SU-DHL-6 (cell line): Measurements from ENCODE around the gene LRWD1.

Experiments
- H2AFZ ChIP-seq: fragments of 200-600 bp; sonication (generic); 2 replicates; pipeline ENCODE4 v1.6.1; 2014; ENCODE audit warnings: low read depth, mild to moderate bottlenecking, moderate library complexity, mixed read lengths, antibody characterized with exemption, low read length; ENCODE audit not compliant: severe bottlenecking
- H3F3A ChIP-seq: fragments of 200-600 bp; shearing (Covaris generic); 2 replicates; pipeline ENCODE4 v1.6.0; 2016; ENCODE audit warnings: antibody characterized with exemption, mild to moderate bottlenecking; ENCODE audit not compliant: insufficient read depth
- H3K27ac ChIP-seq: fragments of 200-600 bp; sonication (generic); 2 replicates; pipeline ENCODE4 v1.5.1; 2016; ENCODE audit warnings: low read depth, mild to moderate bottlenecking, low read length, moderate library complexity, mixed read lengths
- H3K27me3 ChIP-seq: fragments of 200-600 bp; sonication (generic), shearing (Covaris generic); 2 replicates; pipeline ENCODE4 v1.6.0; 2014; ENCODE audit warnings: mild to moderate bottlenecking, low read length
- H3K36me3 ChIP-seq: fragments of 200-600 bp; sonication (generic); 2 replicates; pipeline ENCODE4 v1.6.1; 2014; ENCODE audit warnings: mild to moderate bottlenecking, low read length, mixed read lengths
- H3K4me2 ChIP-seq: fragments of 300-600, 200-600 bp; shearing (Covaris generic), sonication (generic); 2 replicates; pipeline ENCODE4 v1.6.0; 2014; ENCODE audit warnings: low read length, low read depth, mild to moderate bottlenecking; ENCODE audit not compliant: poor library complexity, severe bottlenecking
- H3K4me3 ChIP-seq: fragments of 200-600 bp; sonication (generic); 2 replicates; pipeline ENCODE4 v1.5.1; 2014; ENCODE audit warnings: antibody characterized with exemption, low read length, mild to moderate bottlenecking, mixed read lengths; ENCODE audit not compliant: insufficient read depth, poor library complexity, severe bottlenecking
- H3K79me2 ChIP-seq: fragments of 200-600 bp; sonication (generic); 2 replicates; pipeline ENCODE4 v1.6.1; 2014; ENCODE audit warnings: mild to moderate bottlenecking, low read length, moderate library complexity; ENCODE audit not compliant: insufficient read depth
- H3K9ac ChIP-seq: fragments of 200-600 bp; sonication (generic); 2 replicates; pipeline ENCODE4 v1.7.0; 2014; ENCODE audit warnings: mild to moderate bottlenecking, low read length
- H3K9me2 ChIP-seq: fragments of 200-600 bp; sonication (generic); replicated peaks from 2 replicates; pipeline ENCODE4 v1.6.1; 2014; ENCODE audit warnings: low read length; ENCODE audit not compliant: insufficient read depth
- H3K9me3 ChIP-seq: fragments of 200-600 bp; sonication (generic); 2 replicates; pipeline ENCODE4 v1.6.1; 2014; ENCODE audit warnings: low read length, mixed read lengths; ENCODE audit not compliant: insufficient read depth
- H4K20me1 ChIP-seq: fragments of 200-600 bp; sonication (generic); 2 replicates; pipeline ENCODE4 v1.6.1; 2014; ENCODE audit warnings: low read depth, mild to moderate bottlenecking, antibody characterized with exemption, low read length, moderate library complexity, mixed read lengths
- CTCF ChIP-seq: fragments of 200-600 bp; sonication (generic); IDR thresholded peaks from one replicate; pipeline ENCODE4 v1.5.1; 2017; ENCODE audit warnings: antibody characterized with exemption, mild to moderate bottlenecking, low read length, moderate library complexity; ENCODE audit not compliant: insufficient read depth, poor library complexity, severe bottlenecking
- EZH2phosphoT487 ChIP-seq: fragments of 200-600 bp; sonication (generic), shearing (Covaris generic); conservative IDR thresholded peaks from 2 replicates; pipeline ENCODE4 v1.6.1; 2018; ENCODE audit warnings: mild to moderate bottlenecking, antibody characterized with exemption, low read length, moderate library complexity, mixed read lengths

Gene LRWD1

DNA sequence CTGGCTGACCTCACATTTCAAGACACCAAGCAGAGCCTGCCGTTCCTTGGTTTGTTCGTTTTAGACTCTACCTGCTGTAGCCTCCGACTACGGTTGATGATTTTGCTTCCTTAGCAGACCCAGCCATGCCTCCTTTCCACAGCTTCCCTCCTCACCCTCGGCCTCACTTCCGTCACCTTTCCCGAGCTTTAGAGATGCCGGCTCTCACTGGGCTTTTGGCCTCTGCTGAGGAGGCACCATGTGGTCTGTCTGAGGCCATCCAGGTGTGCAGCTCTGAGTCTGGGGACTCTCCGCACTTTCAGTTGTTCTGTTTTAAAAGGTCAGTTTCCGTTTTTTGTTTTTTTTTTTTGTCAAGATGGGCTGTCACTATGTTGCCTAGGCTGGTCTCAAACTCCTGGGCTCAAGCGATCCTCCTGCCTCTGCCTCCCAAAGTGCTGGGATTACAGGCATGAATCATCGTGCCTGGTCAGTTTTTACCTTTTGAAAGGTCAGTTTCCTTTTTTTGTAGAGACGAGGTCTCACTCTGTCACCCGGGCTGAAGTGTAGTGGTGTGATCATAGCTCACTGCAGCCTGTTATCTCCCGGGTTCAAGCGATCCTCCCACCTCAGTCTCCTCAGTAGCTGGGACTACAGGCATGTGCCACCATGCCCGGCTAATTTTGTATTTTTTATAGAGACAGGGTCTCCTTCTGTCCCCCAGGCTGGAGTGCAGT, 19.7 kb upstream of the LRWD1 start:
- TF ChIP-seq CTCF: no peak
- TF ChIP-seq EZH2phosphoT487: no peak
- Histone ChIP-seq H3K36me3 (peaks cover 15% of the 10 kb centered on the region; the same call in 1 of the 2 replicates), H3K9me2 (no peaks in the 10 kb centered on the region), H4K20me1 (no peaks in the 10 kb centered on the region), H3K4me2 (peak overlapping the region; percentile 54), H3K27ac (peak overlapping the region; percentile 97), H3K9me3 (no peaks in the 10 kb centered on the region), H3K9ac (peak overlapping the region; percentile 44), H3K4me3 (peak overlapping the region; percentile 23), H3F3A (peaks cover 60% of the 10 kb centered on the region), H3K79me2 (no peaks in the 10 kb centered on the region; the same call in 1 of the 2 replicates), H3K27me3 (no peaks in the 10 kb centered on the region), H2AFZ (no peak overlapping the region)

DNA sequence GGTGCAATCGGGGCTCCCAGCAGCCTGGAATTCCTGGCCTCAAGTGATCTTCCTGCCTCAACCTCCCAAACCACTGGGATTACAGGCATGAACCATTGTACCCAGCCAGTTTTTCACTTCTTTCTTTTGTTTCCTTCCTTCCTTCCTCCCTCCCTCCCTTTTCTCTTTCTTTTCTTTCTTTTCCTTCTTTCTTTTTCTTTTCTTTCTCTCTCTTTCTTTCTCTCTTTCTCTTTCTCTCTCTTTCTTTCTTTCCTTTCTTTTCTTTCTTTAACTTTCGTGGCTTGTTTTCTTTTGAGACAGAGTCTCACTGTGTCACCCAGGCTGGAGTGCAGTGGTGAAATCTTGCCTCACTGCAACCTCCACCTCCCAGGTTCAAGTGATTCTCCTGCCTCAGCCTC, 19.1 kb upstream of the LRWD1 start:
- peak overlapping the region; percentile 97 for H3K27ac ChIP-seq
- no peaks in the 10 kb centered on the region for H3K9me3 ChIP-seq
- H2AFZ ChIP-seq: no peak overlapping the region
- peak overlapping the region; percentile 44 for H3K9ac ChIP-seq
- H3K4me2 ChIP-seq: peak overlapping the region; percentile 54
- peak overlapping the region; percentile 6 for H3K4me3 ChIP-seq
- no peaks in the 10 kb centered on the region for H4K20me1 ChIP-seq
- peaks cover 54% of the 10 kb centered on the region for H3F3A ChIP-seq
- no peaks in the 10 kb centered on the region for H3K9me2 ChIP-seq
- H3K36me3 ChIP-seq: peaks cover 15% of the 10 kb centered on the region; the same call in 1 of the 2 replicates
- no peak for TF ChIP-seq EZH2phosphoT487
- no peak for TF ChIP-seq CTCF
- no peaks in the 10 kb centered on the region for H3K27me3 ChIP-seq
- H3K79me2 ChIP-seq: no peaks in the 10 kb centered on the region; the same call in 1 of the 2 replicates

GRCh38 chr7:102446387-102447156, 18.2 kb upstream of the LRWD1 start:
- Histone ChIP-seq H3K79me2 (no peaks in the 10 kb centered on the region; the same call in 1 of the 2 replicates), H4K20me1 (no peaks in the 10 kb centered on the region), H2AFZ (no peak overlapping the region), H3K36me3 (peaks cover 15% of the 10 kb centered on the region; the same call in 1 of the 2 replicates), H3K4me3 (no peak overlapping the region), H3K9ac (peak overlapping the region; percentile 44), H3K9me2 (no peaks in the 10 kb centered on the region), H3F3A (peaks cover 46% of the 10 kb centered on the region), H3K27ac (peak overlapping the region; percentile 97), H3K9me3 (no peaks in the 10 kb centered on the region), H3K4me2 (peak overlapping the region; percentile 54), H3K27me3 (no peaks in the 10 kb centered on the region)
- no peak for TF ChIP-seq EZH2phosphoT487
- TF ChIP-seq CTCF: no peak
